Femur (tissue), 1 donor: ENCODE results near the gene TFCP2L1.
"Not testable (repeated sequence)": the region's sequence is repeated elsewhere in the genome, so short reads cannot be mapped to it uniquely, and the experiment has no call there.

Experiments
- DNase-seq: peaks from one replicate; pipeline ENCODE4 v3.0.0-alpha.2; 2017

Gene TFCP2L1

GRCh38 chr2:121294881-121295840 lies 10.2 kb upstream of the TFCP2L1 start:
- no peak for DNase-seq

GRCh38 chr2:121293450-121294325 lies 8.7 kb upstream of the TFCP2L1 start:
- no peak for DNase-seq

GRCh38 chr2:121291251-121291580 lies 6.2 kb upstream of the TFCP2L1 start:
- no peak for DNase-seq

GRCh38 chr2:121289271-121289670 lies 4.3 kb upstream of the TFCP2L1 start:
- DNase-seq: no peak

GRCh38 chr2:121288454-121289231 lies 3.6 kb upstream of the TFCP2L1 start:
- DNase-seq: no peak

- no peak for DNase-seq
These were observed 3.0 kb upstream of the TFCP2L1 start for GRCh38 chr2:121287956-121288355.

- DNase-seq: no peak
These were observed 2.3 kb upstream of the TFCP2L1 start for GRCh38 chr2:121287146-121287798.

- DNase-seq: no peak
These were observed 1.5 kb upstream of the TFCP2L1 start for GRCh38 chr2:121286506-121286905.

- DNase-seq: no peak
These were observed 924 bp upstream of the TFCP2L1 start for GRCh38 chr2:121285926-121286325.

GRCh38 chr2:121283670-121284462 lies 1.1 kb downstream of the TFCP2L1 start:
- no peak for DNase-seq

GRCh38 chr2:121282800-121283385 lies 2.1 kb downstream of the TFCP2L1 start:
- no peak for DNase-seq

GRCh38 chr2:121281694-121282093 lies 3.3 kb downstream of the TFCP2L1 start:
- DNase-seq: no peak

GRCh38 chr2:121281107-121281506 lies 3.9 kb downstream of the TFCP2L1 start:
- DNase-seq: no peak

GRCh38 chr2:121279476-121280220 lies 5.4 kb downstream of the TFCP2L1 start:
- no peak for DNase-seq

GRCh38 chr2:121276341-121276740 lies 8.7 kb downstream of the TFCP2L1 start:
- DNase-seq: no peak

- DNase-seq: no peak
These were observed 11.9 kb downstream of the TFCP2L1 start for GRCh38 chr2:121273116-121273515.

GRCh38 chr2:121272596-121272995 lies 12.4 kb downstream of the TFCP2L1 start:
- DNase-seq: no peak

- not testable (repeated sequence) for DNase-seq
These were observed 15.6 kb downstream of the TFCP2L1 start for GRCh38 chr2:121269436-121269835.

- no peak for DNase-seq
These were observed 18.4 kb downstream of the TFCP2L1 start for GRCh38 chr2:121266543-121267106.
